Left renal pelvis (tissue), 4 donors: Measurements from ENCODE around the gene SHB. TPM values are rescaled to one million over a fixed set of nuclear protein-coding genes. Genes with fewer than 3 reads are reported as not detected.

Experiments
- DNase-seq, 4 donors: peaks; one replicate each; pipeline ENCODE4 v3.0.0-alpha.2; 2013; ENCODE audit warnings: low read depth in 4 of 4, low spot score in 3 of 4
- polyA plus RNA-seq, 4 donors: library from polyadenylated mRNA; unstranded; fragments of 120-200 nt; gene quantifications; one replicate each; pipeline ENCODE4 v1.2.1, GENCODE V29; 2013; ENCODE audit not compliant: insufficient read length in 4 of 4

Gene SHB
- polyA plus RNA-seq, 4 donors = 4.7 to 19.3 (median 15.9) TPM

- DNase-seq = no peak
These were observed 108.4 kb downstream of the SHB start for GRCh38 chr9:37960631-37961030.

GRCh38 chr9:37959976-37960375, 109.1 kb downstream of the SHB start:
- no peak for DNase-seq

- DNase-seq = no peak
These were observed 110.9 kb downstream of the SHB start for GRCh38 chr9:37958154-37958553.

GRCh38 chr9:37957664-37957953, 111.4 kb downstream of the SHB start:
- no peak for DNase-seq

- no peak for DNase-seq
These were observed 111.9 kb downstream of the SHB start for GRCh38 chr9:37956904-37957663.

- DNase-seq = no peak
These were observed 112.6 kb downstream of the SHB start for GRCh38 chr9:37956423-37956820.

GRCh38 chr9:37955781-37956422, 113.1 kb downstream of the SHB start:
- no peak for DNase-seq

- DNase-seq = no peak
These were observed 114.4 kb downstream of the SHB start for GRCh38 chr9:37954581-37954981.

- DNase-seq = no peak
These were observed 115.1 kb downstream of the SHB start for GRCh38 chr9:37953775-37954437.

- DNase-seq = no peak
These were observed 115.7 kb downstream of the SHB start for GRCh38 chr9:37953206-37953774.

- no peak for DNase-seq
These were observed 116.3 kb downstream of the SHB start for GRCh38 chr9:37952731-37953130.

- DNase-seq = no peak
These were observed 117.2 kb downstream of the SHB start for GRCh38 chr9:37951671-37952449.

GRCh38 chr9:37950561-37950960, 118.5 kb downstream of the SHB start:
- DNase-seq = no peak

GRCh38 chr9:37949576-37949975, 119.5 kb downstream of the SHB start:
- DNase-seq = no peak

- no peak for DNase-seq
These were observed 120.5 kb downstream of the SHB start for GRCh38 chr9:37948417-37948980.

GRCh38 chr9:37947977-37948376, 121.0 kb downstream of the SHB start:
- no peak for DNase-seq

GRCh38 chr9:37947471-37947870, 121.6 kb downstream of the SHB start:
- DNase-seq = no peak

GRCh38 chr9:37946971-37947370, 122.1 kb downstream of the SHB start:
- DNase-seq = no peak

GRCh38 chr9:37946041-37946440, 123.0 kb downstream of the SHB start:
- no peak for DNase-seq

GRCh38 chr9:37944671-37945481, 124.2 kb downstream of the SHB start:
- no peak for DNase-seq
